Kidney (tissue), 14 donors: ENCODE measurements around the gene KRTAP10-7. TPM values are rescaled to one million over a fixed set of nuclear protein-coding genes. Genes with fewer than 3 reads are reported as not detected.
"Not testable (repeated sequence)": the region's sequence is repeated elsewhere in the genome, so short reads cannot be mapped to it uniquely, and the experiment has no call there.

Experiments
- DNase-seq, 5 donors: peaks; one replicate each; pipeline ENCODE4 v3.0.0-alpha.2; 2013 to 2020
- FAIRE-seq: peaks from 2 replicates; lab custom pipeline; 2012; peaks lifted over from hg19 to GRCh38; lab: Jason Lieb, UNC
- H3K27ac ChIP-seq, 2 donors: one replicate each; pipeline ENCODE4 v1.7.0; 2013; ENCODE audit warnings: low read depth in 2 of 2, low read length in 2 of 2, inconsistent platforms in 1 of 2
- H3K27me3 ChIP-seq: one replicate; pipeline ENCODE4 v1.7.1; 2013; ENCODE audit warnings: low read length, inconsistent platforms; ENCODE audit not compliant: control insufficient read depth, insufficient read depth
- H3K36me3 ChIP-seq, 3 donors: one replicate each; pipeline versions ENCODE4 v1.7.0 to v1.7.1; 2013; ENCODE audit warnings: low read length in 3 of 3, control low read depth in 1 of 3, inconsistent platforms in 1 of 3; ENCODE audit not compliant: insufficient read depth in 3 of 3, control insufficient read depth in 2 of 3
- H3K4me1 ChIP-seq, 3 donors: one replicate each; pipeline versions ENCODE4 v1.7.0 to v1.7.1; 2013; ENCODE audit warnings: low read length in 3 of 3, inconsistent platforms in 1 of 3, low read depth in 1 of 3; ENCODE audit not compliant: control insufficient read depth in 2 of 3, insufficient read depth in 2 of 3
- H3K4me3 ChIP-seq, 3 donors: one replicate each; pipeline versions ENCODE4 v1.7.0 to v1.8.1; 2013; ENCODE audit warnings: low read length in 3 of 3, control low read depth in 1 of 3, inconsistent platforms in 1 of 3
- H3K9ac ChIP-seq, 3 donors: one replicate each; pipeline versions ENCODE4 v1.7.0 to v1.7.1; 2013; ENCODE audit warnings: low read length in 3 of 3, control low read depth in 1 of 3, inconsistent platforms in 1 of 3
- H3K9me3 ChIP-seq, 3 donors: one replicate each; pipeline versions ENCODE4 v1.7.0 to v1.7.1; 2013; ENCODE audit warnings: low read length in 3 of 3, control low read depth in 1 of 3, inconsistent platforms in 1 of 3; ENCODE audit not compliant: control insufficient read depth in 2 of 3, insufficient read depth in 1 of 3
- CTCF ChIP-seq: IDR thresholded peaks from 3 replicates; pipeline ENCODE4 v1.5.1; 2012; ENCODE audit warnings: mild to moderate bottlenecking, moderate library complexity, borderline replicate concordance; ENCODE audit not compliant: insufficient read depth; ENCODE audit errors: extremely low read depth
- intact Hi-C: fragments of 100-400 bp; cut with DNase I; formaldehyde crosslinking; loops from one replicate; pipeline ENCODE4 v1.11.1; 2022
- polyA plus RNA-seq: library from polyadenylated mRNA; stranded (reverse); fragments of 350-450 nt; fragmentation: Illumina TruSeq; extraction: RNeasy Lipid Tissue Mini Kit (QIAGEN cat#74804); gene quantifications from one replicate; pipeline ENCODE4 v1.2.3, GENCODE V29; 2014; ENCODE audit warnings: low read depth, low replicate concordance; ENCODE audit not compliant: insufficient read depth
- total RNA-seq: library from RNA; stranded (reverse); fragmentation: NEBNext Ultra II Directional; extraction: Animal tissue kit (Norgen Biotek cat#: 25700); gene quantifications from one replicate; pipeline ENCODE4 v1.2.1, GENCODE V29; 2021
- donor health status: control.
- donor health status: control.
- donor health status: control.
- donor health status: control.
- donor health status: control.
- donor health status: DM: yes; HTN: yes; CAD: no.
- donor health status: Normal renal cell carcinoma (clear cell type).

The KRTAP10-7 gene
- total and polyA plus RNA-seq, 2 donors from 2014 or later, result not detected

- no peaks in the 10 kb centered on the region for H3K27me3 ChIP-seq
Measured at GRCh38 chr21:44557491-44558328, 42.7 kb upstream of the KRTAP10-7 start.

GRCh38 chr21:44558329-44558675, 42.1 kb upstream of the KRTAP10-7 start:
- H3K4me3 ChIP-seq, H3K4me1 ChIP-seq, H3K27ac ChIP-seq, H3K27me3 ChIP-seq, DNase-seq, H3K36me3 ChIP-seq, intact Hi-C loops, H3K9me3 ChIP-seq, FAIRE-seq, H3K9ac ChIP-seq: not testable (repeated sequence)

More at GRCh38 chr21:44557491-44558328, 42.7 kb upstream of the KRTAP10-7 start:
- TF ChIP-seq CTCF, result no peak
- Histone ChIP-seq H3K27ac (no peak overlapping the region), H3K9me3 (no peaks in the 10 kb centered on the region), H3K36me3 (no peaks in the 10 kb centered on the region), H3K4me1 (no peaks in the 10 kb centered on the region), H3K4me3 (no peak overlapping the region), H3K9ac (no peak overlapping the region)
- FAIRE-seq (no peak), DNase-seq (peak in 1 of 5 donors; percentile 37)
- intact Hi-C loops, result no loop called here

GRCh38 chr21:44558695-44559094, 41.7 kb upstream of the KRTAP10-7 start, which contains the start of gene KRTAP10-3:
Gene KRTAP10-3, minus strand, starts transcription at chr21:44558795. Its CDS starts 80 bp downstream, at chr21:44558715.
- H3K4me1 ChIP-seq, result no peaks in the 10 kb centered on the region
- H3K27ac ChIP-seq, result no peak within 1 kb of the TSS
- FAIRE-seq (no peak), DNase-seq (no peak)
- no peaks in the 10 kb centered on the region for H3K36me3 ChIP-seq
- H3K4me3 ChIP-seq, result no peak within 1 kb of the TSS
- H3K27me3 ChIP-seq, result no peaks in the 10 kb centered on the region
- no peak for TF ChIP-seq CTCF
- no peak within 1 kb of the TSS for H3K9ac ChIP-seq
- intact Hi-C loops, result no loop called here
- H3K9me3 ChIP-seq, result no peaks in the 10 kb centered on the region

GRCh38 chr21:44564099-44564498, 36.3 kb upstream of the KRTAP10-7 start:
- Histone ChIP-seq H3K9me3 (no peaks in the 10 kb centered on the region), H3K36me3 (no peaks in the 10 kb centered on the region)
- no peak for FAIRE-seq

More at GRCh38 chr21:44564099-44564498, 36.3 kb upstream of the KRTAP10-7 start:
- Histone ChIP-seq H3K4me1 (no peaks in the 10 kb centered on the region), H3K27me3 (no peaks in the 10 kb centered on the region), H3K9ac (no peak overlapping the region), H3K4me3 (no peak overlapping the region), H3K27ac (no peak overlapping the region)
- DNase-seq, result no peak
- intact Hi-C loops, result no loop called here
- no peak for TF ChIP-seq CTCF
